ENCODE data around the gene CHD6.

- TF ChIP-seq POLR2A (IDR thresholded peaks at IDR 0.05; ENCODE audit: low read length) = no peak
- TF ChIP-seq GATA1 (IDR thresholded peaks at IDR 0.05; ENCODE audit: low read depth, low read length) = no peak
These were observed 25.3 kb upstream of the CHD6 start for GRCh38 chr20:41643504-41643938.

All from erythroblast (primary cell).